ENCODE data around the gene TTBK2.

DNA sequence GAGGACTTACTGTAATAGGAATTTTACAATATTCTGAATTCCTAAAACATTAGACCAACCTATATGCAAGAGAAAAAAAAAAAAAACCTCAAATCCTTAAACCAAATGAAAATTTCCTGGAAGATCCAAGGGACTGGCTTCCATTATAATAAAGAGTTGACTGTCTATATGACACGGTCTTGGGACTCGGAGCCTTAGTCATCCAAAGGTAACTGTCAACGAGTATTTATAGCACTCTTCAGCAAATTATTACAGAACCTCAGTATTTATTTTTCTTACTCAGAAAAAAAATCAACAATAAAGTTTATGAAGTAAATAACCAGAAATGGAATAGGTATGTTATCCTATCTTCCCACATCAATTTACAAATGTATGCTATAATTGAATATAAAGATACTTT, 66.0 kb downstream of the TTBK2 start:
- TF ChIP-seq EZH2 (optimal IDR thresholded peaks at IDR 0.05; ENCODE audit: low read depth, low read length) (no peak), EZH2phosphoT487 (IDR thresholded peaks at IDR 0.05; ENCODE audit: low read length) (no peak)
- TF ChIP-seq, protein P1, sequence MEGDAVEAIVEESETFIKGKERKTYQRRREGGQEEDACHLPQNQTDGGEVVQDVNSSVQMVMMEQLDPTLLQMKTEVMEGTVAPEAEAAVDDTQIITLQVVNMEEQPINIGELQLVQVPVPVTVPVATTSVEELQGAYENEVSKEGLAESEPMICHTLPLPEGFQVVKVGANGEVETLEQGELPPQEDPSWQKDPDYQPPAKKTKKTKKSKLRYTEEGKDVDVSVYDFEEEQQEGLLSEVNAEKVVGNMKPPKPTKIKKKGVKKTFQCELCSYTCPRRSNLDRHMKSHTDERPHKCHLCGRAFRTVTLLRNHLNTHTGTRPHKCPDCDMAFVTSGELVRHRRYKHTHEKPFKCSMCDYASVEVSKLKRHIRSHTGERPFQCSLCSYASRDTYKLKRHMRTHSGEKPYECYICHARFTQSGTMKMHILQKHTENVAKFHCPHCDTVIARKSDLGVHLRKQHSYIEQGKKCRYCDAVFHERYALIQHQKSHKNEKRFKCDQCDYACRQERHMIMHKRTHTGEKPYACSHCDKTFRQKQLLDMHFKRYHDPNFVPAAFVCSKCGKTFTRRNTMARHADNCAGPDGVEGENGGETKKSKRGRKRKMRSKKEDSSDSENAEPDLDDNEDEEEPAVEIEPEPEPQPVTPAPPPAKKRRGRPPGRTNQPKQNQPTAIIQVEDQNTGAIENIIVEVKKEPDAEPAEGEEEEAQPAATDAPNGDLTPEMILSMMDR (IDR thresholded peaks at IDR 0.05; ENCODE audit: low read length), result no peak

All from MM.1S (cell line).